Measurements from ENCODE around the gene VRK2. TPM values are rescaled to one million over a fixed set of nuclear protein-coding genes. Genes with fewer than 3 reads are reported as not detected.

VRK2 gene
- total and polyA plus RNA-seq, 10 of the 15 experiments (the other 5 are each of a cell fraction or from before 2014, with no cell fraction given): 26.5 to 78.0 (median 57.3) TPM

DNA sequence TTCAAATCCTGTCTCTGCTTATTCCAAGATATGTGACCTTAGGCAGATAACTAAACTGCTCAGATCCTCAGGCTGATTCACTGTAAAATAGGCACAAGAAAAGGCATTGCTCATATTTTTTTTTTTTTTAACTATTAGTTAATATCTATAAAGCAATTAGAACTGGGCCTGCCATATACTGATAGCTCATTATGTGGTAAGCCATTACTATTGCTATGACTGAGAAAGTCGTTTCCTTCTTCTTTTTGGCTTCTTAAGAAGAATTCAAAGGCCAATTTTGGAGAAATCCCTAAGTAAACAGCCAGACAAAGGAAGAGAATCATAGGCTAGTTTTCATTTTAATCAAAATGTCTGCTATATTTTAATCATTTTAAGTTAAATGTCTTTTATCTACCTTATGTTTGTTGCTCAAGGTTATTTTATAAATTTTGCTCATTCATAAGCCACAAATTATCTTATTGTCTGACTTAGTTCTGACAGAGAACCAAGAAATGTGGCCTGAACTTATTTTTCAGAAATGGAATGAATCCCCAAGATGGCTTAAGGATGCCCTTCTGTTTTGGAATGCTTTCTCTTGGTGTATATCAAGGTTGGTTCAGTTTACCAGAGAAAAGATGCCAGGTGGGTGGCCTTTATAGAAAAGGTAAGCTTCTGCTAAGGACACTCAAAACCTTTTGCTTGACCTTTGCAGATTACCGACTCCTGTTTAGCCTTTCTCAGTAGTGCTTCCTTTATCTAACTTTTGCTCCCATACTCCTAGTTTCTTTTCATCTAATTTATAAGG, 21.3 kb upstream of the VRK2 start (continued):
- TF ChIP-seq BCLAF1 (IDR thresholded peaks at IDR 0.05): no peak
- TF ChIP-seq STAT3 (IDR thresholded peaks at IDR 0.05; ENCODE audit: low read depth, low read length): 0 out of 2 replicates have a peak, but pooled peaks have one; percentile 18
- TF ChIP-seq MTA2 (IDR thresholded peaks at IDR 0.05; ENCODE audit: low read depth): peak; percentile 88
- peak; percentile 56; the same call in 1 of the 2 replicates for TF ChIP-seq RUNX3 (IDR thresholded peaks at IDR 0.05; ENCODE audit: low read length)
- TF ChIP-seq BRCA1 (IDR thresholded peaks at IDR 0.05; ENCODE audit: low read depth, low read length): no peak
- TF ChIP-seq EP300 (IDR thresholded peaks at IDR 0.05; ENCODE audit: borderline replicate concordance in 1 of 2, control insufficient read depth in 1 of 2, low read depth in 2 of 2, low read length in 2 of 2): no peak
- TF ChIP-seq ASH2L (IDR thresholded peaks at IDR 0.05; ENCODE audit: borderline replicate concordance, low read depth): no peak
- no peak for TF ChIP-seq BHLHE40 (IDR thresholded peaks at IDR 0.05; ENCODE audit: borderline replicate concordance in 1 of 2, low read depth in 2 of 2, low read length in 1 of 2)
- TF ChIP-seq POLR2AphosphoS5 (IDR thresholded peaks at IDR 0.05; ENCODE audit: low read length): no peak
- no peak for TF ChIP-seq ZNF274 (IDR thresholded peaks at IDR 0.05; ENCODE audit: insufficient read depth, insufficient read length)
- no peak for TF ChIP-seq SMAD5 (IDR thresholded peaks at IDR 0.05; ENCODE audit: low read depth)
- TF ChIP-seq JUNB (IDR thresholded peaks at IDR 0.05): peak; percentile 54
- 0 out of 2 replicates have a peak, but pooled peaks have one; percentile 17 for TF ChIP-seq ZNF384 (IDR thresholded peaks at IDR 0.05; ENCODE audit: borderline replicate concordance, low read depth, low read length)
- no peak for TF ChIP-seq KDM1A (IDR thresholded peaks at IDR 0.05; ENCODE audit: borderline replicate concordance)
- peak; percentile 60; the same call in 1 of the 2 replicates for TF ChIP-seq BCL11A (IDR thresholded peaks at IDR 0.05; ENCODE audit: low read depth, low read length)
- TF ChIP-seq, protein P1, sequence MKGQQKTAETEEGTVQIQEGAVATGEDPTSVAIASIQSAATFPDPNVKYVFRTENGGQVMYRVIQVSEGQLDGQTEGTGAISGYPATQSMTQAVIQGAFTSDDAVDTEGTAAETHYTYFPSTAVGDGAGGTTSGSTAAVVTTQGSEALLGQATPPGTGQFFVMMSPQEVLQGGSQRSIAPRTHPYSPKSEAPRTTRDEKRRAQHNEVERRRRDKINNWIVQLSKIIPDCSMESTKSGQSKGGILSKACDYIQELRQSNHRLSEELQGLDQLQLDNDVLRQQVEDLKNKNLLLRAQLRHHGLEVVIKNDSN (IDR thresholded peaks at IDR 0.05; ENCODE audit: borderline replicate concordance, extremely low read length, insufficient read depth, low read depth, low read length): no peak
- TF ChIP-seq TCF12 (IDR thresholded peaks at IDR 0.05; ENCODE audit: low read depth, low read length): no peak
